HepG2 (cell line): ENCODE measurements around the gene ALS2. TPM values are rescaled to one million over a fixed set of nuclear protein-coding genes. Genes with fewer than 3 reads are reported as not detected.
A peak's percentile ranks its signal among the peaks of the same experiment; 100 is the strongest.

Experiments used
- ATM ChIP-seq: fragments of 450-650 bp; IDR thresholded peaks from 2 replicates; pipeline ENCODE4 v1.7.1; 2017; ENCODE audit warnings: mild to moderate bottlenecking, borderline replicate concordance
- DMAP1 ChIP-seq: IDR thresholded peaks from 2 replicates; pipeline ENCODE4 v1.6.1; 2016
- GLI4 ChIP-seq: sonication (generic); formaldehyde crosslinking; IDR thresholded peaks from 2 replicates; pipeline ENCODE4 v1.5.1; 2020; ENCODE audit warnings: missing genetic modification reagents, mild to moderate bottlenecking, moderate library complexity, borderline replicate concordance
- GZF1 ChIP-seq: sonication (generic); formaldehyde crosslinking; IDR thresholded peaks from 2 replicates; pipeline ENCODE4 v1.5.1; 2020; ENCODE audit warnings: mild to moderate bottlenecking, missing genetic modification reagents
- HOXD1 ChIP-seq: sonication (generic); formaldehyde crosslinking; IDR thresholded peaks from 2 replicates; pipeline ENCODE4 v1.5.0; 2020; ENCODE audit warnings: missing genetic modification reagents
- JARID2 ChIP-seq: sonication (generic); formaldehyde crosslinking; IDR thresholded peaks from 2 replicates; pipeline ENCODE4 v1.8.1; 2023; ENCODE audit warnings: missing genetic modification reagents, inconsistent platforms; ENCODE audit not compliant: insufficient replicate concordance
- MED13 ChIP-seq: sonication (generic); formaldehyde crosslinking; IDR thresholded peaks from 2 replicates; pipeline ENCODE4 v1.5.0; 2020; ENCODE audit warnings: missing genetic modification reagents
- PREB ChIP-seq: sonication (generic); formaldehyde crosslinking; IDR thresholded peaks from 2 replicates; pipeline ENCODE4 v1.4.0; 2020; ENCODE audit warnings: missing genetic modification reagents
- SNRNP70 ChIP-seq: fragments of 200-400 bp; formaldehyde crosslinking; IDR thresholded peaks from 2 replicates; pipeline ENCODE4 v1.6.1; 2017; ENCODE audit warnings: mild to moderate bottlenecking, low read depth, low read length, moderate library complexity
- ZMAT3 ChIP-seq: sonication (generic); formaldehyde crosslinking; conservative IDR thresholded peaks from 2 replicates; pipeline ENCODE4 v1.7.0; 2021; ENCODE audit warnings: missing genetic modification reagents
- ZNF343 ChIP-seq: sonication (generic); formaldehyde crosslinking; IDR thresholded peaks from 2 replicates; pipeline ENCODE4 v1.4.0; 2020; ENCODE audit warnings: mild to moderate bottlenecking, missing genetic modification reagents
- ZNF569 ChIP-seq: sonication (generic); formaldehyde crosslinking; IDR thresholded peaks from 2 replicates; pipeline ENCODE4 v1.5.0; 2020; ENCODE audit warnings: mild to moderate bottlenecking, missing genetic modification reagents, moderate library complexity, borderline replicate concordance
- polyA plus RNA-seq, 8 experiments: library from polyadenylated mRNA; depleted of rRNA in 3 of 8; stranded (reverse) in 7 of 8; unstranded in 1 of 8; fragments of >200 nt; fragmentation: Illumina TruSeq in 4 of 8; extraction: Trizol in 4 of 8; gene quantifications; 2 replicates each; pipeline versions ENCODE4 v1.2.1 to v1.2.3, GENCODE V29; 2011 to 2016; ENCODE audit warnings: low read depth in 4 of 8, missing spikeins in 1 of 8, mixed read lengths in 1 of 8; ENCODE audit not compliant: insufficient read depth in 1 of 8
- total RNA-seq, 5 experiments: library from RNA; depleted of rRNA; stranded (reverse); fragments of >200 nt; fragmentation: Illumina TruSeq; extraction: Trizol; gene quantifications; 2 replicates each; pipeline ENCODE4 v1.2.3, GENCODE V29; 2016; ENCODE audit warnings: low read depth in 1 of 5
- TF ChIP-seq, protein P1 (sequence below): fragments of 450-650 bp; IDR thresholded peaks from 2 replicates; pipeline ENCODE4 v1.6.1; 2017
- TF ChIP-seq, protein P2 (sequence below), 2 experiments: fragments of 450-650 bp in 1 of 2; sonication (generic) in 1 of 2; formaldehyde crosslinking in 1 of 2; IDR thresholded peaks; 2 replicates each; pipeline versions ENCODE4 v1.6.1 to v1.8.0; 2016 to 2022; ENCODE audit warnings: antibody characterized with exemption in 1 of 2, mild to moderate bottlenecking in 1 of 2, missing genetic modification reagents in 1 of 2
- TF ChIP-seq, protein P3 (sequence below): IDR thresholded peaks from 2 replicates; pipeline ENCODE4 v1.6.1; 2016; ENCODE audit warnings: missing compliant biosample characterization, missing genetic modification reagents, borderline replicate concordance

Gene ALS2
- total and polyA plus RNA-seq, 2 of the 13 experiments (the other 11 are each of a cell fraction or from before 2014, with no cell fraction given), result 12.7 to 19.3 TPM

- peak; percentile 35; the same call in 1 of the 2 replicates for TF ChIP-seq DMAP1
- TF ChIP-seq, protein P1, sequence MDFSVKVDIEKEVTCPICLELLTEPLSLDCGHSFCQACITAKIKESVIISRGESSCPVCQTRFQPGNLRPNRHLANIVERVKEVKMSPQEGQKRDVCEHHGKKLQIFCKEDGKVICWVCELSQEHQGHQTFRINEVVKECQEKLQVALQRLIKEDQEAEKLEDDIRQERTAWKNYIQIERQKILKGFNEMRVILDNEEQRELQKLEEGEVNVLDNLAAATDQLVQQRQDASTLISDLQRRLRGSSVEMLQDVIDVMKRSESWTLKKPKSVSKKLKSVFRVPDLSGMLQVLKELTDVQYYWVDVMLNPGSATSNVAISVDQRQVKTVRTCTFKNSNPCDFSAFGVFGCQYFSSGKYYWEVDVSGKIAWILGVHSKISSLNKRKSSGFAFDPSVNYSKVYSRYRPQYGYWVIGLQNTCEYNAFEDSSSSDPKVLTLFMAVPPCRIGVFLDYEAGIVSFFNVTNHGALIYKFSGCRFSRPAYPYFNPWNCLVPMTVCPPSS, result no peak
- peak; percentile 77; the same call in 1 of the 2 replicates for TF ChIP-seq ZNF343
- TF ChIP-seq ZNF569 (CRISPR knock-in tag), result peak; percentile 74; the same call in 1 of the 2 replicates
- TF ChIP-seq HOXD1 (CRISPR knock-in tag), result peak; percentile 71; the same call in 1 of the 2 replicates
- no peak for TF ChIP-seq SNRNP70
- TF ChIP-seq, protein P2, sequence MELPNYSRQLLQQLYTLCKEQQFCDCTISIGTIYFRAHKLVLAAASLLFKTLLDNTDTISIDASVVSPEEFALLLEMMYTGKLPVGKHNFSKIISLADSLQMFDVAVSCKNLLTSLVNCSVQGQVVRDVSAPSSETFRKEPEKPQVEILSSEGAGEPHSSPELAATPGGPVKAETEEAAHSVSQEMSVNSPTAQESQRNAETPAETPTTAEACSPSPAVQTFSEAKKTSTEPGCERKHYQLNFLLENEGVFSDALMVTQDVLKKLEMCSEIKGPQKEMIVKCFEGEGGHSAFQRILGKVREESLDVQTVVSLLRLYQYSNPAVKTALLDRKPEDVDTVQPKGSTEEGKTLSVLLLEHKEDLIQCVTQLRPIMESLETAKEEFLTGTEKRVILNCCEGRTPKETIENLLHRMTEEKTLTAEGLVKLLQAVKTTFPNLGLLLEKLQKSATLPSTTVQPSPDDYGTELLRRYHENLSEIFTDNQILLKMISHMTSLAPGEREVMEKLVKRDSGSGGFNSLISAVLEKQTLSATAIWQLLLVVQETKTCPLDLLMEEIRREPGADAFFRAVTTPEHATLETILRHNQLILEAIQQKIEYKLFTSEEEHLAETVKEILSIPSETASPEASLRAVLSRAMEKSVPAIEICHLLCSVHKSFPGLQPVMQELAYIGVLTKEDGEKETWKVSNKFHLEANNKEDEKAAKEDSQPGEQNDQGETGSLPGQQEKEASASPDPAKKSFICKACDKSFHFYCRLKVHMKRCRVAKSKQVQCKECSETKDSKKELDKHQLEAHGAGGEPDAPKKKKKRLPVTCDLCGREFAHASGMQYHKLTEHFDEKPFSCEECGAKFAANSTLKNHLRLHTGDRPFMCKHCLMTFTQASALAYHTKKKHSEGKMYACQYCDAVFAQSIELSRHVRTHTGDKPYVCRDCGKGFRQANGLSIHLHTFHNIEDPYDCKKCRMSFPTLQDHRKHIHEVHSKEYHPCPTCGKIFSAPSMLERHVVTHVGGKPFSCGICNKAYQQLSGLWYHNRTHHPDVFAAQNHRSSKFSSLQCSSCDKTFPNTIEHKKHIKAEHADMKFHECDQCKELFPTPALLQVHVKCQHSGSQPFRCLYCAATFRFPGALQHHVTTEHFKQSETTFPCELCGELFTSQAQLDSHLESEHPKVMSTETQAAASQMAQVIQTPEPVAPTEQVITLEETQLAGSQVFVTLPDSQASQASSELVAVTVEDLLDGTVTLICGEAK (IDR thresholded peaks at IDR 0.05), result no peak
- TF ChIP-seq, protein P2 (CRISPR knock-in tag; IDR thresholded peaks at IDR 0.05), result peak; percentile 59; the same call in 1 of the 2 replicates
- TF ChIP-seq PREB (CRISPR knock-in tag), result 0 out of 2 replicates have a peak, but pooled peaks have one; percentile 78
- TF ChIP-seq ATM, result no peak
- 0 out of 2 replicates have a peak, but pooled peaks have one; percentile 24 for TF ChIP-seq GLI4 (CRISPR knock-in tag)
- peak; percentile 78; the same call in 1 of the 2 replicates for TF ChIP-seq GZF1 (CRISPR knock-in tag)
- TF ChIP-seq MED13 (CRISPR knock-in tag), result peak; percentile 66; the same call in 1 of the 2 replicates
- peak; percentile 33 for TF ChIP-seq JARID2 (CRISPR knock-in tag)
- TF ChIP-seq, protein P3, sequence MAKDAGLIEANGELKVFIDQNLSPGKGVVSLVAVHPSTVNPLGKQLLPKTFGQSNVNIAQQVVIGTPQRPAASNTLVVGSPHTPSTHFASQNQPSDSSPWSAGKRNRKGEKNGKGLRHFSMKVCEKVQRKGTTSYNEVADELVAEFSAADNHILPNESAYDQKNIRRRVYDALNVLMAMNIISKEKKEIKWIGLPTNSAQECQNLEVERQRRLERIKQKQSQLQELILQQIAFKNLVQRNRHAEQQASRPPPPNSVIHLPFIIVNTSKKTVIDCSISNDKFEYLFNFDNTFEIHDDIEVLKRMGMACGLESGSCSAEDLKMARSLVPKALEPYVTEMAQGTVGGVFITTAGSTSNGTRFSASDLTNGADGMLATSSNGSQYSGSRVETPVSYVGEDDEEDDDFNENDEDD, result peak; percentile 77; the same call in 1 of the 2 replicates
- peak; percentile 58; the same call in 1 of the 2 replicates for TF ChIP-seq ZMAT3 (CRISPR knock-in tag)
Observed at GRCh38 chr2:201780674-201781493, at the start of gene ALS2 (continued).
